Endothelial cell of umbilical vein (primary cell): ENCODE data around the gene RHOF. TPM values are rescaled to one million over a fixed set of nuclear protein-coding genes. Genes with fewer than 3 reads are reported as not detected.

Experiments
- BruUV-seq: library from RNA; stranded (reverse); fragments of 400-500 nt; replicated peaks from 2 replicates; lab custom pipeline; 2021; lab: Mats Ljungman, UMichigan
- CTCF ChIA-PET: fragments of 300-600, 350-600 bp; sonication (Branson Sonifier 250); formaldehyde crosslinking; loops from one replicate; lab custom pipeline; 2021; ENCODE audit warnings: antibody characterized with exemption, inconsistent platforms; lab: Charles Lee
- POLR2A ChIA-PET: fragments of 300-600, 350-600 bp; sonication (Branson Sonifier 250); formaldehyde crosslinking; loops from one replicate; lab custom pipeline; 2021; ENCODE audit warnings: antibody characterized with exemption, inconsistent platforms; lab: Charles Lee
- DNase-seq: peaks from one replicate; pipeline ENCODE4 v3.0.0-alpha.2; 2011; ENCODE audit warnings: low read depth, low spot score
- FAIRE-seq: peaks from 2 replicates; lab custom pipeline; 2011; peaks lifted over from hg19 to GRCh38; lab: Jason Lieb, UNC
- H2AFZ ChIP-seq: 2 replicates; pipeline ENCODE4 v1.6.0; 2012; ENCODE audit warnings: low read depth, low read length, control low read depth, inconsistent platforms
- H3K27ac ChIP-seq: 2 replicates; pipeline ENCODE4 v1.5.1; 2011; ENCODE audit warnings: low read depth, mild to moderate bottlenecking, control low read depth, low read length, moderate library complexity; ENCODE audit not compliant: insufficient read depth
- H3K27me3 ChIP-seq, 2 experiments: 2 replicates each; pipeline versions ENCODE4 v1.6.0 to v1.6.1; 2011; ENCODE audit warnings: low read length in 2 of 2, mixed read lengths in 1 of 2; ENCODE audit not compliant: control insufficient read depth in 2 of 2, insufficient read depth in 2 of 2
- H3K36me3 ChIP-seq, 2 experiments: 2 replicates in 1 of 2; 3 replicates in 1 of 2; pipeline ENCODE4 v1.5.1; 2011; ENCODE audit warnings: low read length in 2 of 2, mild to moderate bottlenecking in 1 of 2, moderate library complexity in 1 of 2; ENCODE audit not compliant: control insufficient read depth in 2 of 2, insufficient read depth in 2 of 2; ENCODE audit errors: extremely low read depth in 1 of 2
- H3K4me1 ChIP-seq: 3 replicates; pipeline ENCODE4 v1.5.1; 2011; ENCODE audit warnings: mild to moderate bottlenecking, low read length; ENCODE audit not compliant: control insufficient read depth, insufficient read depth; ENCODE audit errors: extremely low read depth
- H3K4me2 ChIP-seq: 2 replicates; pipeline ENCODE4 v1.6.1; 2011; ENCODE audit warnings: low read length, control low read depth, mixed read lengths; ENCODE audit not compliant: insufficient read depth
- H3K4me3 ChIP-seq, 3 experiments: fragments of 200-600 bp in 1 of 3; sonication (generic), shearing (Covaris generic) in 1 of 3; replicated peaks in 1 of 3; 2 replicates each; pipeline ENCODE4 v1.5.1; 2011 to 2016; ENCODE audit warnings: control low read depth in 3 of 3, low read length in 3 of 3, mild to moderate bottlenecking in 2 of 3, inconsistent platforms in 1 of 3, low read depth in 1 of 3, moderate library complexity in 1 of 3; ENCODE audit not compliant: insufficient read depth in 1 of 3
- H3K79me2 ChIP-seq: 2 replicates; pipeline ENCODE4 v1.6.0; 2012; ENCODE audit warnings: low read length, inconsistent platforms; ENCODE audit not compliant: control insufficient read depth, insufficient read depth
- H3K9ac ChIP-seq: replicated peaks from 2 replicates; pipeline ENCODE3; 2011; ENCODE audit warnings: low read length, control low read depth; ENCODE audit not compliant: insufficient read depth; ENCODE audit errors: extremely low read depth
- H3K9me1 ChIP-seq: replicated peaks from 3 replicates; pipeline ENCODE4 v1.6.0; 2011; ENCODE audit warnings: mild to moderate bottlenecking, low read length; ENCODE audit not compliant: control insufficient read depth, insufficient read depth; ENCODE audit errors: extremely low read depth
- H3K9me3 ChIP-seq: replicated peaks from 2 replicates; pipeline ENCODE4 v1.5.1; 2012; ENCODE audit warnings: low read length, inconsistent platforms; ENCODE audit not compliant: control insufficient read depth, insufficient read depth
- H4K20me1 ChIP-seq: replicated peaks from 2 replicates; pipeline ENCODE3; 2011; ENCODE audit warnings: mild to moderate bottlenecking, low read length; ENCODE audit not compliant: control insufficient read depth, insufficient read depth; ENCODE audit errors: extremely low read depth
- EZH2 ChIP-seq: IDR thresholded peaks from 2 replicates; pipeline ENCODE4 v1.6.1; 2012; ENCODE audit warnings: borderline replicate concordance, low read depth, mild to moderate bottlenecking, moderate library complexity, low read length, inconsistent platforms; ENCODE audit not compliant: severe bottlenecking
- FOS ChIP-seq: IDR thresholded peaks from 2 replicates; pipeline ENCODE4 v1.6.1; 2011; ENCODE audit warnings: mild to moderate bottlenecking, low read length, moderate library complexity, borderline replicate concordance; ENCODE audit not compliant: insufficient read depth
- GATA2 ChIP-seq: IDR thresholded peaks from 2 replicates; pipeline ENCODE4 v1.7.0; 2011; ENCODE audit warnings: low read depth, mild to moderate bottlenecking, moderate library complexity, mixed read lengths, low read length; ENCODE audit not compliant: insufficient read length, insufficient read depth
- JUN ChIP-seq: IDR thresholded peaks from 2 replicates; pipeline ENCODE4 v1.6.1; 2011; ENCODE audit warnings: borderline replicate concordance, low read depth; ENCODE audit not compliant: insufficient read length, insufficient read depth
- MYC ChIP-seq: IDR thresholded peaks from one replicate; pipeline ENCODE4 v1.6.1; 2011; ENCODE audit warnings: mild to moderate bottlenecking, low read depth, low read length
- POLR2A ChIP-seq: IDR thresholded peaks from 2 replicates; pipeline ENCODE4 v1.6.1; 2012; ENCODE audit warnings: low read depth, mild to moderate bottlenecking, control low read depth, low read length
- POLR2AphosphoS5 ChIP-seq: IDR thresholded peaks from 2 replicates; pipeline ENCODE4 v1.6.1; 2012; ENCODE audit warnings: low read depth, mild to moderate bottlenecking, control low read depth, low read length, moderate library complexity; ENCODE audit not compliant: insufficient read depth
- dilution Hi-C: fragments of 300-500 bp; cut with MboI; formaldehyde crosslinking; loops from one replicate; pipeline ENCODE4 v1.15.0; 2019; ENCODE audit warnings: low sequenced_read_pairs; ENCODE audit not compliant: extremely low pct_ligation_motif_present
- intact Hi-C: fragments of 100-400 bp; cut with micrococcal nuclease; formaldehyde crosslinking; loops from one replicate; pipeline ENCODE4 v1.10.0; 2022
- polyA plus RNA-seq, 4 experiments: library from polyadenylated mRNA; depleted of rRNA in 3 of 4; stranded (reverse) in 3 of 4; unstranded in 1 of 4; fragments of >200 nt; gene quantifications; 2 replicates each; pipeline versions ENCODE4 v1.2.1 to v1.2.3, GENCODE V29; 2011 to 2012; ENCODE audit warnings: missing spikeins in 1 of 4
- total RNA-seq: library from RNA; stranded (reverse); gene quantifications from 2 replicates; pipeline ENCODE4 v1.2.3, GENCODE V29; 2021
- TF ChIP-seq, protein P1 (sequence below), 2 donors: IDR thresholded peaks; 1 replicate in 1 of 2; 2 replicates in 1 of 2; pipeline ENCODE4 v1.5.1; 2011; ENCODE audit warnings: low read length in 2 of 2, mild to moderate bottlenecking in 2 of 2, moderate library complexity in 2 of 2, control low read depth in 1 of 2, inconsistent platforms in 1 of 2, low read depth in 1 of 2; ENCODE audit not compliant: insufficient read depth in 1 of 2; ENCODE audit errors: extremely low read depth in 1 of 2
- TF ChIP-seq, protein P2 (sequence below): IDR thresholded peaks from 2 replicates; pipeline ENCODE4 v1.6.1; 2011; ENCODE audit not compliant: insufficient read depth, insufficient read length

RHOF gene
- total and polyA plus RNA-seq, 2 donors (not counting 3 experiments of a cell fraction or from before 2014, with no cell fraction given): 9.3 to 22.3 TPM

DNA sequence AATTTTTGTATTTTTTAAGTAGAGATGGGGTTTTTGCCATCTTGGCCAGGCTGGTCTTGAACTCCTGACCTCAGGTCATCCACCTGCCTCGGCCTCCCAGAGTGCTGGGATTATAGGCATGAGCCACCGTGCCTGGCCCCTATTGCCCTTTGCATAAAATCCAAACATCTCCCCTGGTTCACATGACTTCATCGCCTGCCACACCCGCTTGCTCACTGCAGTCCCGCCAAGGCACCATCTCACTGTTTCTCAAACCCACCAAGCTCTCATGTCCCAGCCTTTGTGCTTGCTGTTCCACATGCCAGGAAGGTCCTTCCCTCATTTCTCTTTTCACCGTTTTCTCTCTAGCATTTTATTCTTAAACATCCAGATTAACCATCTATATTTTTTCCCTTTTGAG is 9.7 kb downstream of the RHOF start:
- no peak for DNase-seq
- BruUV-seq: no TSS peak
- POLR2A ChIA-PET: interaction anchor here (0.7 kb wide), 1 partner anchor 120 kb away, joined by 4 read pairs; no protein-coding TSS in a partner anchor

More for the DNA sequence above, 9.7 kb downstream of the RHOF start:
- no peak for FAIRE-seq
- Histone ChIP-seq H3K4me3 (no peak overlapping the region), H3K27ac (no peak overlapping the region), H3K4me1 (peaks cover 11% of the 10 kb centered on the region), H3K4me2 (no peak overlapping the region), H3K9ac (no peak overlapping the region), H4K20me1 (no peaks in the 10 kb centered on the region), H3K9me1 (no peaks in the 10 kb centered on the region), H3K79me2 (no peaks in the 10 kb centered on the region), H3K9me3 (no peaks in the 10 kb centered on the region), H3K27me3 (no peaks in the 10 kb centered on the region), H2AFZ (no peak overlapping the region), H3K36me3 (no peaks in the 10 kb centered on the region)
- dilution Hi-C loops: no loop called here
- TF ChIP-seq FOS (no peak), EZH2 (no peak), JUN (no peak), POLR2AphosphoS5 (no peak), POLR2A (no peak), MYC (no peak), GATA2 (no peak)
- TF ChIP-seq, protein P1, sequence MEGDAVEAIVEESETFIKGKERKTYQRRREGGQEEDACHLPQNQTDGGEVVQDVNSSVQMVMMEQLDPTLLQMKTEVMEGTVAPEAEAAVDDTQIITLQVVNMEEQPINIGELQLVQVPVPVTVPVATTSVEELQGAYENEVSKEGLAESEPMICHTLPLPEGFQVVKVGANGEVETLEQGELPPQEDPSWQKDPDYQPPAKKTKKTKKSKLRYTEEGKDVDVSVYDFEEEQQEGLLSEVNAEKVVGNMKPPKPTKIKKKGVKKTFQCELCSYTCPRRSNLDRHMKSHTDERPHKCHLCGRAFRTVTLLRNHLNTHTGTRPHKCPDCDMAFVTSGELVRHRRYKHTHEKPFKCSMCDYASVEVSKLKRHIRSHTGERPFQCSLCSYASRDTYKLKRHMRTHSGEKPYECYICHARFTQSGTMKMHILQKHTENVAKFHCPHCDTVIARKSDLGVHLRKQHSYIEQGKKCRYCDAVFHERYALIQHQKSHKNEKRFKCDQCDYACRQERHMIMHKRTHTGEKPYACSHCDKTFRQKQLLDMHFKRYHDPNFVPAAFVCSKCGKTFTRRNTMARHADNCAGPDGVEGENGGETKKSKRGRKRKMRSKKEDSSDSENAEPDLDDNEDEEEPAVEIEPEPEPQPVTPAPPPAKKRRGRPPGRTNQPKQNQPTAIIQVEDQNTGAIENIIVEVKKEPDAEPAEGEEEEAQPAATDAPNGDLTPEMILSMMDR (IDR thresholded peaks at IDR 0.05; ENCODE audit: extremely low read depth in 1 of 2, insufficient read depth in 1 of 2, low read depth in 1 of 2, low read length in 2 of 2): no peak
- TF ChIP-seq, protein P2, sequence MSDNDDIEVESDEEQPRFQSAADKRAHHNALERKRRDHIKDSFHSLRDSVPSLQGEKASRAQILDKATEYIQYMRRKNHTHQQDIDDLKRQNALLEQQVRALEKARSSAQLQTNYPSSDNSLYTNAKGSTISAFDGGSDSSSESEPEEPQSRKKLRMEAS: no peak
- CTCF ChIA-PET: interaction anchor here (1.0 to 10.2 kb wide), 3 partner anchors 7 to 22 kb away, joined by 5 to 173 read pairs (median 5); partner anchors contain the start of gene RHOF
- intact Hi-C loops: no loop called here
